GM18861 (cell line): ENCODE data around the gene ZMAT5.

Source experiments
- ATAC-seq: cut with Tn5 transposase; IDR thresholded peaks from one replicate; pipeline ENCODE4 v1.9.1; 2021; ENCODE audit not compliant: unreplicated experiment

Gene ZMAT5, protein sequence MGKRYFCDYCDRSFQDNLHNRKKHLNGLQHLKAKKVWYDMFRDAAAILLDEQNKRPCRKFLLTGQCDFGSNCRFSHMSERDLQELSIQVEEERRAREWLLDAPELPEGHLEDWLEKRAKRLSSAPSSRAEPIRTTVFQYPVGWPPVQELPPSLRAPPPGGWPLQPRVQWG

DNA sequence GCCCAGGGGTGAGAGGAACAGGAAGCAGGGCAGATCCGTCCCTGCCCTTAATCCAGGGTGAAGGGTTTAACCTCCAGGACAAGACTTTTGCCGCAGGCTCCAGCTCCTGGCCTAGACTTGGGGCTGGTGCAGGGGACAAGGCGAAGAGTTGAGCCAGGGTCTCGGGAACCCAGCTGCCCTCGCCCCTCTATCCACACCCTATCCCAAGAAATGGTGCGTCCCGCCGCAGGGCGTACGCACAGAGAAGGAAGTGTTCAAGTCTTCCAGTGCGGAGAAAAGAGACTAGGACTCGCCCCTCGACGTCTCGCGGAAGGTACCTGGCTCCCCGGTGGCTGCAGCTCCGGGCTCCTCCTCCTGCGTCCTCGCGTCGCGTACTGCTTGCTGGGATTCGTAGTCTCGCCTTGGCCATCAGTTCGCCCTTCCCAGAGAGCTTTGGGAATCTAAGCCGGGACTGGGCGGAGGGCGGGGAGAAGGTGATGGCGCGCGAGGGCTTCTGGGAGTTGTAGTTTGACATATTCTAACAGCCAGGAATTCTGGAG, at the start of gene ZMAT5:
TSS of gene ZMAT5 (minus strand) at position 376 of the 539 bp plus-strand sequence. CDS start 18,463 bp downstream, outside the sequence.
- ATAC-seq: peak; percentile 72

DNA sequence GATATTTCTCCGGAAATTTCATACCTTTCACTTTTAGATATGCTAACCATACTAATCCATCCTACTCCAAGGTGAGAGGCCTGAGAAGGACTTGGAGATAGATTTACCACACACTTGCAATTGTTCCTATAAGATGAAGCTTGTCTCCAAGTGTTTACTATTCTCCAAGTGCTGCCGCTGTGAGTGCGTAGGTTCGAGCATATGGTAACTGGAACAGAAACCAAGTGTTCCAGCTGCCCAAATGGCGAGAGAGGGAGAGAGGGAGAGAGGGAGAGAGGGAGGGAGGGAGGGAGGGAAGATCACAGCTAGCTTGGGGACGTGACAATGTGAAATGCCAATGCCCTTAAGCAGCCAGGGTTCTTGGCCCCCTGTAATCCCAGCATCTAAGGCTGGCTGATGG, 49.7 kb upstream of the ZMAT5 start:
- ATAC-seq: no peak

DNA sequence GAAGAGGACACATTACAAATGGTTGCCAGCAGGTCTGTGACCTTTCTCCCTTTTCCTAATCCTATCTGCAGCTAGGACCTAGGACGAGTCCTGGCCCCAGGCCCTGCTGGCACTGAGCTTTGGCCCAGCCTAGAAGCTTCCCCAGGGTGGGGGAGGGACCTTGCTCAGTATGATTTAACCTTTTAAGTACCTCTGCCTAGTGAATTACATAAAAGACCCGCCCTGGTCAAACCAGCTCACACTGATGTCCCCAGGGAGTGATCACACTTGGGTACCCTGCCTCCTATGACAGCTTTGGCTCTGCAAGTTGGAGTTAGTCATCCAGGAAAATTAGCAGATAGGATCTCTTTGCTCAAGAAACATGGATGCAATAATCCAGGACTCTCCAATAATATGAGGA, 49.3 kb upstream of the ZMAT5 start:
- no peak for ATAC-seq

DNA sequence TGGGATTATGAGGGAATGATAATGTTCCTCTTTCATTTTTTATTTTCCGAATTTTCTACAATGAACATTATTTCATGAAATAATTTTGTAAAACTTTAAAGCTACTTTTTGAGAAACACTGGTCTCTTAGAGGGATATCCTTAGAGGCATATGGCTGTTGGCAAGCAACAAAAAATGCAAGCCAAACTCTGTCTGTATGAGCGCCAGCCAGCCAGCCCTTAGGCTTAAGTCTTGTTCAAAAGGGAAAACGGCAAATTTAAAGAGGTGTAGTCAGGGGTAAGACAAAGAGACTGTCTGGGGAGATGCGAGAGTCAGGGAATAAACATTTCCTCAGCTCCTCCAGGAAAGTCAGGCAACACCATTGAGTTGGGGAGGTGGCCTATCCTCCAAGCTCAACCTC, 48.8 kb upstream of the ZMAT5 start:
- no peak for ATAC-seq

DNA sequence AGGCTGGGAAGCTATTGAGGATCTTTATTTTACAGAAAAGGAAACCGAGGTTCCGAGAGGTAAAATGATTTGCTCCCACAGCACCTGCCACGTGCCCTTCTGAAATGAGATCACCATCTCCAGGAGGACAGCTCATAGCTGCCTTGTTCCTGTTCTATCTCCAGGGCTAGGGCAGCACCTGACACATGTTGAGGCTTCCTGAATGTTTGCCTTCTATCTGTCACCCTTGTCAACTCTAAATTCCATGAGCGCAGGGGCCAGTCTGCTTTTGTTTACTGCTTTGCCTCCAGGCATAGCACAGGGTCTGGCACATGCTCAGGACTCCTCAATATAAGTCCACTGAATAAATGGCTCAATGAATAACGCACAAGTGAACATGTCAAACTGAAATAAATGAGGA, 47.2 kb upstream of the ZMAT5 start:
- no peak for ATAC-seq

DNA sequence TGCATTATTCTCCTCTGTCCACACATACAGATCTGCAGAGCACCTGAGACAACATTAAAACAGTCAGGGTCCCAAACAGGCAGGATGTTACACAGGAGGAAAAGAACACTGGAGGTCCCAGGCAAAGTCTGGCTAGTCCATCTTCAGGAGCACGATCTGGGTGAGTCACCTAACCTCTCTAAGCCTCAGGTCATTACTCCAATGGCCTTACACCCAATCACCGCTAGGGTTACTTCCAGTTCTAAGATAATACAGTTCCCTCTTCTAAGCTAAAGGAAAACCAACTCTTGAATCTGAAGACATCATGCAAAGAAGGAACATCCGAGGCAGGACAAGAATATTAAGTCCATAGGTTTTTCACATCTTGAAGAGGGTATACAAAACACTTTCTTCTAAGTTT, 46.8 kb upstream of the ZMAT5 start:
- ATAC-seq: no peak

DNA sequence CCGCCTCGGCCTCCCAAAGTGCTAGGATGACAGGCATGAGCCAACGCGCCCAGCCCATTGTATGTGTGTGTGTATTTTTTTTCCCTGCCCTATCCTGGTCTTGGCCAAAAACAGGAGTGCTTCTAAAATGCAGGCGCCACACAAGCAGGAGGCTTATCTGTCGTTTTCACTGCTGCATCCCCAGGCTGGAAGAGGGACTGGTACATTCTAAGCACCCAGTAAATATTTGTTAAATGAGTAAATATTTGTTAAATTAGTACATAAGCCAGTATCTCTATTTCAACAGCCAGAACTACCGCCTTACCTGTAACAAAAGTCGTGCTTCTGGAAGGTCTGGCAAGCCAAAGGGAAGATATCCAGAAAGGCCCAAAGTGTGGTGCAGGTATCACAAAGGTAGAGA, 46.3 kb upstream of the ZMAT5 start:
- no peak for ATAC-seq

DNA sequence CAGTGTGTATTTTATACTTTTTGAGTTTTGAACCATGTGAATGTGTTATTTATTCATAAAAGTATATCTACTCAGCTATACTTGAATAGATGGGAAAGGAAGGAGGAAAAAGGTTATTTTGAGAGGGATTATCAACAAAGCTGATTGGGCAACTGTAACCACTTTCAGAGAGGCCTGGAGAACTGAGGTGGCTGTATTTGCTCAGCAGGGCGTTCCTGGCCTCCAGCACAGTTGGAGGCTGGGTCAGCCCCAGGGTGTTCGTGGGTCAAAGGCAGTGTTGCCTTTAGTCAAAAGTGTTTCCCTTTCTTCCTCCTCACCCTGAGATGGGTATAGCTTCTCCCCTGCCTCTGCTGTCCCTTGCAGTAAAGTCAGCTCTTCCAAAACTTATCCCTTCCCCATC, 44.6 kb upstream of the ZMAT5 start:
- no peak for ATAC-seq

DNA sequence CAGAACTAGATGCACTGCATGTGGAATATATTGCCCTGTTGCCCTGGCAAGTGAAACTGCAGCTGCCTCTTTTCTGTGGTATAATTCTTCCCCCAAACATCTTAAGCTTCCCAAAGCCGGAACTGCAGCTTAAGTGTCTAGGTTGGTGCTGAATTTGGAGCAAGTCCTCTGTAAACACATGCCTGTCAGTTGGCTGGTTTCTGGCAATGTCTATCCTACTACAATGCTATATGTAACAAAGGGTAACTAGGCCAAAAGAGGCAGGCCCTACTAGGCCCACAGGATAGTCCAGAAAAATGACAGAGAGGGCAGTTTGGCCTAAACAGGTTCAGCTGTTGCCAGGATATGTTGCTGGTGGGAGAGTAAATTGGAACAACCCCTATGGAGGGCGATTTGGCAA, 43.4 kb upstream of the ZMAT5 start:
- ATAC-seq: no peak

DNA sequence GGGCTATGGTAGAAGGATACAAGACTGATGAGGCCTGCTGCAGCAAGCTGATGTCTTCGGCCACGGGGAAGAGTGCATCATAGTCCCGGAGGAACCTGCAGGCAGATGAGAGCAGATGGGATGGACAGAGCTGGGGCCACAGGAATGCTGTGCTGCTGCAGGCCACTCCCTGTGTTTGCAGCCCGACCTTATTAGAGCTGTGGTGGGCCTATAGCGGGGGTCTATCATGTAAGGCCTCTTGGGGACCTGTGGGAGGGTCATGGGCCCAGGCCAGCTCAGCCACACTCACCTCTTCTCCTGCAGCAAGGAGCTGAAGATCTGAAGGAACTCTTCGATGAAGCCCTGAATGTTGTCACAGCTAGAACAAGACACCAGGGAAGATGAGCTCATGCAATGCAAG, 39.4 kb upstream of the ZMAT5 start:
- no peak for ATAC-seq

DNA sequence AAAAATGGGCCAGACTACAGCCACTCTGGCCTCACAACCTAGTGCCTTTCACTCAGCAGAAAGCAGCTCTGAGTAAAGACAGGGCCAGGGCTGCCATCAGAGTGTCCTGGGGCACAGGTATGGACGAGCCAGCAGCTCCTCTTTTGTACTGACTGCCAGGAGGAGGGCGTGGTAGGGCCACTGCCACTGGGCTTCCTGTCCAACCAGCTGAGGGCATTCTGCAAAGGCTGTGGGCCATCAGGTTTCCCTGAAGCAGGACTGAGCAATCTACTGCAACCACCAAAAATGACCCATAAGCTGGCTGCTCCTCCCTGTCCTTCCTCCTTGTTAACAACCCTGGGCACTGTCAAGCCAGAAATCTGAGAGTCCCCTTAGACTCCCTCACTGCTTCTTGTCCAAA, 38.2 kb upstream of the ZMAT5 start:
- no peak for ATAC-seq

DNA sequence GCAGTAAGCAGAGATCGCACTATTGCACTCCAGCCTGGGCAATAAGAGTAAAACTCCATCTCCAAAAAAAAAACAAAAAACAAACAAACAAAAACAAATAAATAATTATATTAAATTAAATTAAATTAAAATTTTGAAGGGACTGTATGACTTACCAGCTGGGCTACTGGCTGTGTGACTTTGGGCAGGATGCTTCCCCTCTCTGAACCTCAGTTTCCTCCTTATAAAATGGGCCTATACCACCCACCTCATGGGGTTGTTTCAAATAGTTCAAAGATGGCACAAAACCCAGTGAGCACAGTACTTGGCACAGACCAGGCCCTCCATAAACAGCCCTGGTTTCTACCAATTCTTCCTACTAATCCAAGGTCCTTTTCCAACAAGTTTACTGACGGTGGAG, 36.4 kb upstream of the ZMAT5 start:
- no peak for ATAC-seq

DNA sequence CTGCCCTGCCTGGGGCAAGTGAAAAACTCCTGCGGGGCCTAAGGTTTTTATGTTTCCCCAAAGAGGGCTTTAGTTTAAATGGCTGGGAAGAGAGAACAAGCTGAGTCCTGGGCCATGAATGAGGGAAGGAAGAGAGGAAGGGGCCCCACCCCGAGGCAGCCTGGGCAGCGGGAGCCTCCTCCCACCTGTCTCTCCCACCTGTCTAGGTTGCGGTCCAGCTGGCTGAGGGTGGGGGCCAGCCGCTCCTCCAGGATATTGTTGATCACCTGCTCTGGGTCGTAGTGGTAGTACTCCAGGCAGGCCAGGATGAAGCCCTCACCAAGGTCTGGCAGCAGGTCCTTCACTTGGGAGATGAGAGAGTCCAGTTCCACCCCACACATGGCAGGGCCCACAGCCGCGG, 35.0 kb upstream of the ZMAT5 start:
- no peak for ATAC-seq

DNA sequence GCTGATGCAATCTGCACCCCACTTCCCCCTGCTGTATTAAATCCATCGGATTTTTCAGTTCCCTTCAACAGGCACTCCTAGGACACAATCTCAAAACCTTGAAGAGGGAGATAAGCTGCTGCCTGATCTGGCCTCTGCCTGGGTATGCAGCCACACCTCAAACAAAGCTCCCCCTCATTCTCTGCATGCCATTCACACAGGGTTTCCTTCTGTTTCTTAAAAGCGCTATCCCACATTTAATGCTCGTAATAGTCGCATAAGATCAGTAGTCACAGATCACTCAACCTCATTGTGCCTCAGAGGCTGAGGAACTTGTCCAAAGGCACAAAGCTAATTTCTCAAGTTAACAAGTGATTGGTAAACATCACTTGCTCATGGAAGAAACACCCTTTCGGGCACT, 34.3 kb upstream of the ZMAT5 start:
- no peak for ATAC-seq

DNA sequence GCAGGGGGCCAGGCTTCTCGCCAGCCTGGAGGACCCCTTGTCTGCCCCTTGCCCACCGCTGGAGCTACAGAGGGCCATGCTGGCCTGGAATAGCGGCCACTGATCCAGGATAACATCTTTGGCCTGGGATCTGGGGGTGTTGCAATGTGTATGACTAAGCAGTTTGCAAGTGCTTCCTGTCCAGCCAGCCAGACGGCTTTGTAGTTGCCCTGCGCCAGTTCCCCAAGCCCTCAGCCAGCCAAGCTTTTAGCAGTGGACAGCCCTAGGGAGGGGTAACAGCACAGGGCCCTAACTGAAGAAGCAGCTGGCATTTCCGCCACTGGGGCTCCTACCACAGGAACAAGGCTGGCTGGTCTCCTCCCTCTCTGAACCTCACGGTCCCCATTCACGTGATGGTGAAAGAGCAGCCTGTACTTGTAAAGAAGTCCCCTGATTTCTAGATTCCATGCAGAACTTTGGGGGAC, 32.4 kb upstream of the ZMAT5 start:
- ATAC-seq: no peak

DNA sequence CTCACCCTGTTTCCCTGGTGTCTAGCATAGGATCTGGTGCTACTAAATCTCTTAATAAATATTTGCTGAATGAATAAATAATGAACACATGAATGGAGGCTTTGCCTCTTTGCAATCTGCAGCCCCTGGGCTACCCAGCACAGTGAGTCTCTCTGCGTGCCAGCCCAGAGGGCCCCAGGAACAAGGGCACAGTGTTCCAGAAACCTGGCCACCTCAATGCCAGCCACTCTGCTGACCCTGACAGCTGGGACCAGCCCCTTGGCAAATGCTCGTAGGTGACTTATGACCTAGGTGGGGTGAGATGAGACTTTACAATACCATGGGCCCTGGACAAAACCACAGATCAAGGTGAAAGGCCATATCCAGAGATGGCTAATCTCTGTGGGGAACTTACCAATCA, 32.0 kb upstream of the ZMAT5 start:
- ATAC-seq: no peak

DNA sequence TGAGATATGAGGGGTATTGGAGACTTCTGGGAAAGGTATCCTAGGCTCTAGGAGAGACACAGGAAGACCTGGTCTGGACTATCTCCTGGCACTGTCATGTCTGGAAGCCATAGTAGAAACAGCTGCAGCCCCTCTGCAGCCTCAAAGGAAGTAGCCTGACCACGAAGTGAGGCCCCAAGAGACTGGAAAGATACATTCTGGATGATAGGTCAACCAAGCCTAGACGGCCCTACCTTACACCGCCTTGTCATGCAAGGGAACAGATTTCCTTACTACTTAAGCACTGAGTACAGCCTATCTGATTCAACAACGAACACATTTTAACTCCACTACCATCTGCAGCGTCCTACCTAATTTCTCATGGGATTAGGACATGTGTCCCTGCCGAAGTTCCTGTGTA, 31.5 kb upstream of the ZMAT5 start:
- no peak for ATAC-seq

DNA sequence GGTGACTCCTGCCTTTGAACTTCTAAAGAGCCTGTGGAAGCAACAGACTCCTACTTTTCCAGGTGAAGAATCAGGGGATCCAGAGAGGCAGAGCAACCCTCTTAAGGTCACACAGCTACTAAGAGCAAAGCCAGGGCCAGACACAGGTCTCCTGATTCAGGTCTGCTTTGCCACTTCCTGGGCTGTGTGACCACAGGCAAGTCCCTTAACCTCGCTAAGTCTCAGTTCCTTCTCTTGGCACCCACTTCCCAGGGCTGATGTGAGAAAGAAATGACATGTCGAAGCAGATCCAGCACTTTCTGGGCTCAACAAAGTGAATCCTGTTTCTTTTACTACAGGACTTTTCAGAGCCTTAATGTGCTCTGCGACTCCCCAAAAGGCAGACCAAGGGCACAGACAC, 30.5 kb upstream of the ZMAT5 start:
- ATAC-seq: no peak

DNA sequence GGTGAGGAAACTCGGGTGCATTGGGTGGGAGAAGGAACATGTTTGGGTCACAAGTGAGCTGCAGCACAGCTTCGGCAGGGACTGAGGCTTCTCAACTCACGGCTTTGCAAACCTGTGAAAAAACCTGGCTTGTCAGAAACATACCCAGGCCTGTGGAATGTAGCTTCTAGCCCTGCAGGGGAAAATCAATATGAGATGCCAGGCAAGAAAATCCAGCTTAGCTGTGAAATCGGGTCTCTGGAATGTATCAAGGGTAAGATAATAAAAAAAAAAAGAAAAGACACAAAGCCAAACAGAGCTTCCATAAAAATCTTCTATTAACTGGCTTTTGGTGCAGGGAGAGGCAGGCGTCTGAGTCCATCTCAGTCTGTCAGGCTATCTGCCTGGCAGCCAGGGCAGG, 28.9 kb upstream of the ZMAT5 start:
- no peak for ATAC-seq

DNA sequence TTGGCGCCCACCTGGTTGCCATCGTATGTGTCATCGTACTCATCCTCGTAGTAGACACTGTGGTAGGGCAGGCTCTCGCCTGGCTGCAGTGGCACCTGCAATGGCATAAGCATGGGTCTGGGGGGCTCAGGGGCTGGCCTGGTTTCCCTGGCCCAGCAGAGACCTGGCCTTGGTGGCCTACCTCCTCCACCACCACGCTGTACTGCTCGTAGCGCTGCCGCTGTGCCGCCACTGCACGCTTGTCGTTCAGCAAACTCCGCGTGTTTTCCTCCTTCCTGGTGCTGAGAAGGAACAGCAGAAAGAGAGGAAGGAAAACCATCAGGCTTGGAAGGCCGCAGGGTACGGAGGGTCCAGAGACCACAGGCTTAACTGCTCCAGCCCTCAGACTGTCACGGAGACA, 26.6 kb upstream of the ZMAT5 start:
- no peak for ATAC-seq

DNA sequence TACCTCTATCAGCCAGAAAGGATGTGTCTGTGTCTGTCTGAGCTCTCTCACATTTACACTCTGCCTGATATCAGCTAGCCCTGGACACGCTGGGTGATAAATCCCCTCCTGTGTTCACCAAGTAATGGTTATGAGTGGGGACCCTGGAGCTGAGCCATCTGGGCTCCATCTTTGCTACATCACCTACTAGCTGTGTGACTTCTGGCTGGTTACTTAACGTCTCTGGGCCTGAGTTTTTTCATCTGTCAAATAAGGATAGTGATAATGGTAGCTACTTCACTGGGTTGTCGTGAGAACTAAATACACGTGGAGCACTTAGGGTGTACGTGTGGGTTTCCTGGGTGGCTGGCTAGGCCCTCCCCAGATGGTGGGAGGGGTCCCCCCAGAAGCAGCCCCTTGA, 23.3 kb upstream of the ZMAT5 start:
- ATAC-seq: no peak

DNA sequence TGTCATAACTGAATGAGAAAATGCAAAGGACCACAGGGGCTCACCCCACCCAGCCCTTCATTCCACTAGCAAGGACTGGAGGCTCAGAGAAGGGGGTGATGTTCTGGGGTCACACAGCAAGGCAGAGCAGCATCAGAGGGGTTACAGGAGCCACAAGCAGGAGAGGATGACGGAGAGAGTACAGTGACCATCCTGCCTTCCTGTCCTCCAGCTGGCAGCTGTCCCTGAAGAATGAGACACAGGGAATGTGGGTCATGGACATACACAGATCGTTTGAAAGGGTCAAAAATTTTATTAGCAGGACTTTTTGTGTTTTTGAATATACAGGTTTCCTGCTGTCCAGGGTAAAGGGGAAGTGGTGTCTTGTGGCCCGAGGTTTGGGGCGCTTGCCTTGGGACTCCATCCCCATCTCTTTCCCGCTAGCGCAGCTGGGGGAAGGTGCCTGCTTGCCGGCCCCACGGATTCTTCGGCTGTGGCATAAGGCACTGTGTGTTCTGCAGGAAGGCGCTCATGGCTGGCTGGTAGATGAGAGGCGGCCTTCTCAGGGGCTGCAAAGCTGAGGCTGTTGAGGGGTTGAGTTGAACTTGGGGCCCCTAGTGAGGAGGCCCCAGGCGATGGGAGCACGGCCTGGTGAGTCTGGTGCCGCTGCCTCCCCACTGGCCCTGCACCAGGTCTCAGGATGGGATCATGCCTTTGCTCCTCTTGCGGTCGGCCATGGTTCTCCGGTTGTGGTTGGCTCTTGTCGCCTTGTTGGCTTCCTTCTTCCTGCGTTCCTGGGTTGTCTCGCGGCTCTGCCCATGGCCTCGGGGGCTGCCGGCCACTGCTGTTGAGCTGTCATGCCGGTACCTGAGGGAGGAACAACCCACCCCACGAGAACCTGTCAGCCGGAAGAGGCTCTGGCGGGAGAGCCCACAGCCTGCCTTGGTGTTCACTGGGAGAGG, 21.8 kb upstream of the ZMAT5 start:
- no peak for ATAC-seq
